Activated T-cell treated with anti-CD3 and anti-CD28 coated beads, Interleukin-2, amount 50 U/mL, for 4 hours (primary cell): Measurements from ENCODE around the gene WDR5. TPM values are rescaled to one million over a fixed set of nuclear protein-coding genes. Genes with fewer than 3 reads are reported as not detected.
A peak's percentile ranks its signal among the peaks of the same experiment; 100 is the strongest.

Experiments
- ATAC-seq, 2 donors: fragments of 200-7000 bp; cut with Tn5 transposase; one replicate each; pipeline ENCODE4 v1.10.0; 2021
- DNase-seq: peaks from one replicate; pipeline ENCODE4 v3.0.0-alpha.2; 2020
- H3K27me3 Mint-ChIP-seq: one replicate; pipeline ENCODE4 v1.8.0; 2021; ENCODE audit warnings: low read depth, mixed read lengths
- H3K36me3 Mint-ChIP-seq: one replicate; pipeline ENCODE4 v1.8.0; 2022; ENCODE audit warnings: mixed read lengths; ENCODE audit not compliant: insufficient read depth
- H3K4me1 Mint-ChIP-seq: one replicate; pipeline ENCODE4 v1.8.0; 2021; ENCODE audit warnings: low read depth, mixed read lengths
- H3K4me3 Mint-ChIP-seq: one replicate; pipeline ENCODE4 v1.8.0; 2021; ENCODE audit warnings: mild to moderate bottlenecking, moderate library complexity, mixed read lengths
- H3K9me3 Mint-ChIP-seq: one replicate; pipeline ENCODE4 v1.8.0; 2021; ENCODE audit warnings: mixed read lengths
- total RNA-seq, 3 donors: library from RNA; stranded (reverse); gene quantifications; one replicate each; pipeline ENCODE4 v1.2.1, GENCODE V29; 2021

Gene WDR5
- total RNA-seq, 3 donors from 2014 or later = 67.7 to 84.6 (median 71.1) TPM

DNA sequence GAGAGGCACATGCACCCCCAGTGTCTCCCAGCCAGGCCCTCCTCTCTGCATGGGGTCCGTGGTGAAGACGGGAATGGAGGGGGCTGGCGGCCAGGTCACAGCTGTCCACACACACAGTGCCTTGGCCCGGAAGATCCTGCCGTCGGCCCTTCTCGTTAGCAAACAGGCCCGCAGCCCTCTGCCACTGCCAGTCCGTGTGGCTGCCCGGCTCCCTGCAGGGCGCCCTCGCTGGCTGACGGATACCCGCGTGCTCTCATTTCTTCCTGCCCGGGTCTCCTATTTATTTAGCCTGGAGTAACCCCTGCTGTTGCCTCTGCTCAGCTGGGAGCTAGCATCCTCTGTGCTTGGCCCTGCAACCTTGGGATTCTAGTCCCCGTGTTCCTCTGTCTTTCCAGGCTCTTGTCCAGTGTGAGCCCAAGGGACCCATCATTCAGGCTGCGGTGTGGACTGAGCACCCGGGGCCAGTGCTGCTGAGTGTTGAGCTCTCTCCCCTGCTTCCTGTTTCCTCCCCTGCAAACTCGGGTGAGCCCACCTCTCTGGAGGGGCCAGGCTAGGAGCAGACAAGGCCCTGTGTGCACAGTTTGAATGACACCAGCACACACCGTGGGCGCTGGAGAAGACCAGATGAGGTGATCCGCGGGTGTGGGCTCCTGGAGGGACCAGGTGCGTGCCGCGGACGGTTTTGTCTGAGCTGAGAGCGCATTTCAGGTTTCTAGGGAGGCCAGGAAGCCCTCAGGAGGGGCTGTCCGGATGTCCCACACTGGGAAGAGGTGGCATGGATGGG is 43.1 kb downstream of the WDR5 start:
- Mint-ChIP-seq H3K9me3 (no peaks in the 10 kb centered on the region), H3K36me3 (no peaks in the 10 kb centered on the region), H3K4me3 (no peak overlapping the region), H3K27me3 (peaks cover 11% of the 10 kb centered on the region), H3K4me1 (peaks cover 21% of the 10 kb centered on the region)
- ATAC-seq (no peak), DNase-seq (no peak)

DNA sequence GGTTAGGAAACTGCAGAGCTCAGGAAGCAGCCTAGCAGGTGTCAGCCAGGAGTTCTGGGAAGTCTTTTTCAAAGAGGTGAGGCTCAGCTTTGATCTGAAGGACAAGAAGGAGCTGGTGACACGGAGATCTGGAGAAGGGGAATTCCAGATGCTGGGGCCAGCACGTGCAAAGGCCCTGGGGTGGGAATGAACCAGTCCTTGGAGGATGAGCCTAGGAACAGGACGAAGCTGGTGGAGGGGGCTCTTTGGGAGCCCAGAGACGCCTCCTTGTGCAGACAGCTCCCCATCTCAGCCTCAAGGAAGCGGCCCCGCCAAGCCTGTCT is 43.7 kb downstream of the WDR5 start:
- DNase-seq (no peak), ATAC-seq (no peak)
- Mint-ChIP-seq H3K4me1 (peaks cover 21% of the 10 kb centered on the region), H3K9me3 (no peaks in the 10 kb centered on the region), H3K4me3 (no peak overlapping the region), H3K27me3 (peaks cover 11% of the 10 kb centered on the region), H3K36me3 (no peaks in the 10 kb centered on the region)

DNA sequence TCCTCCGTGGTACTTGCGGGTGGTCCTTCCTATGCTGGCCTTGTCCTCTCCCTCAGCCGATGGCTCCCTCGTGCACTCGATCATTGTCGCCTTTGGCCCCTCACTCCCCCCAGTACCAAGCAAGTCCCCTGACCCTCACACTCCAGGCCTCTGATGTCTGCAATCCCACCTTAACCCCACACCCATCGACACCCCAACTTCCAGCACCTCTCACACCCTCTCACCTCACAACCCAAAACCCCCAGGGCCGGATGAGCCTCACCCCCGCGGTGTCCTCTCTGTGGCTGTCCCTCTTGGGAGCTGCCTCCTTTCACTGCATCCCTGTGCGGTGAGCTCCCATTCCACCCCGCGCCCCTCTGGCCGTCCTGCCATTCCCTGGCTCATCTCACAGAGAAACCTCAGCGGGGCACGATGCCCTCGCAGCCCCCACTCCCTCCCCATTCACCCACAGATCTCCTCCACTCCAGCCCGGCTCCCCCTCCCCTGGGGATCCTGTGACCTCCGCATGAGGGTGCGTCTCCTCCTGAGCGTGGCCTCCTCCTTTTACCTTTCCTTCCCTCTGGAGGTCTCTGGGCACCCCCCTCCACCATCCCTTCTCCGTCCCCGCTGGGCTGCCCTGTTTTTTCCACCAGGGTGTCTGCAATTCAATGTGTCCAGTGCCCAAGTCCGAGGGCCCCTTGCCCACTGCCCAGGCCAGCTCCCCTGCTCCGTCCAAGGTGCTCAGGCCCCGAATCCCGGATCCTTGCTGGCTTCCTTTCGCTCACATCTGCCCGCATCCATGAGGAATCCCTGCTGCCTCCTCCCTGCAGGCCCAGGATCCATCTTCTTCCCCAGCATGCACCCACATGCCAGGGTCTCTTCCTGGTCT is 44.3 kb downstream of the WDR5 start:
- H3K27me3 Mint-ChIP-seq = peaks cover 8% of the 10 kb centered on the region
- DNase-seq (peak; percentile 3), ATAC-seq (no peak)
- H3K4me1 Mint-ChIP-seq = peaks cover 21% of the 10 kb centered on the region
- no peaks in the 10 kb centered on the region for H3K36me3 Mint-ChIP-seq
- H3K9me3 Mint-ChIP-seq = no peaks in the 10 kb centered on the region
- no peak overlapping the region for H3K4me3 Mint-ChIP-seq

DNA sequence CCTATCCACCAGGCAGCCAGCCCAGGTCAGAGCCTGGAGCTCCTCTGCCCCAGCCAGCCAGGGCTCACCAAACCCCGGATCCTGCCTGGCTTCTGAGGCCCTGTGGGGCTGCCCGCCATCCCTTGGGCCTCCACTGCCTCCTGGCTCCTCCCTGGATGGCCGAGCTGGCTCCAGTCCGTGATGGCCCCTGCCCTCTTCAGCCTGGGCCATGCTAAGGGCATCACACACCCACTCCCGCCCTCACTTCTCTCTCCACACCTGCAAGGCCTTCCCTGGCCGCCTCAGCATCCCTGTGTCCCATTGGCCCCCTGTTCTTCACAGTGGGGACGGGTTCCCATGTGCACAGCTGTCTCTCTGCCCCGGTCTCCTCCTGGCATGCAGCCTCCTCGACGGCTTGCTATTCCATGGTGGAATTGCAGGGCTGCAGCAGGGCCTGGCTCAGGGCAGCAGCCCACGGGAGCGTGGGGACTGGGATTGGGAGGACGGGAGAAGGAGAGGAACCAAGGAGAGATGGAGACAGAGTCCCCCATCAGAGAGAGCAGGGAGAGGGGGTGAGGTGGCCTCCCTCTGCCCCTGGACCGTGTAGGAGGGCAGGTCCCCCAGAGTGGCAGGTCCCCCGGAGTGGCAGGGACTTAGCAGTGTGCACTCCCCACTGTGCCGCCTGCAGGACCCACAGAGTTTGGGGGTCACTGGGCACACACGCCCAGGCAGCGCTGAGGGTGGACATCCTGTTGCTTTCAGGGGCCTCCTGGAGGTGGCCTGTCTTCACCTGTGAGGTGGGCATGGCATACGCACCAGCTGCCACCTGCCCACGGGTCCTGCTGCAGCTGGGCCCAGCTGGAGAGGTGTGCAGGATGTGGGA is 45.1 kb downstream of the WDR5 start:
- peaks cover 8% of the 10 kb centered on the region for H3K27me3 Mint-ChIP-seq

DNA sequence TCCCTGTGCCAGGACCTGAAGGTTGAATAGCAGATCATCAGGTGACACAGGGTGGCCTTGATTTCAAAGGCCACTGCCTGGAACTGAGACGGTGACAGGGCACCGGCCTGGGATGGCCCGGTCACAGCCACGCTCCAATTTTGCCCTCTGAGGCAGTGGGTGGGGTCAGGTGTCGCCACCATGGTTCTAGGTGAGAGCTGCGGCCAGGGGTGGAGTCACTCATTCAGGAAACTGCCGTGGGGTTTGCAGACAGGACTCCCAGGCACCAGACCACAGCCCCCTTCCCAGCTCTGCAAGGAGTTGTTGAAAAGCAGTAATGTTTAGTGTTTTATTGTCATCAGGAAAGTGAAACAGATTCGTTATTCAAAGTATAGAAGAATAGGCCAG is 45.8 kb downstream of the WDR5 start:
- DNase-seq (no peak), ATAC-seq (peak; percentile 26 to 28)
- H3K36me3 Mint-ChIP-seq = no peaks in the 10 kb centered on the region
- H3K4me1 Mint-ChIP-seq = peaks cover 32% of the 10 kb centered on the region
- peak overlapping the region; percentile 13 for H3K4me3 Mint-ChIP-seq
- H3K9me3 Mint-ChIP-seq = no peaks in the 10 kb centered on the region
- H3K27me3 Mint-ChIP-seq = peaks cover 8% of the 10 kb centered on the region

More for the DNA sequence above, 45.1 kb downstream of the WDR5 start:
- Mint-ChIP-seq H3K4me3 (peak overlapping the region; percentile 36), H3K9me3 (no peaks in the 10 kb centered on the region), H3K36me3 (no peaks in the 10 kb centered on the region), H3K4me1 (peaks cover 27% of the 10 kb centered on the region)
- DNase-seq = no peak
- ATAC-seq = no peak

DNA sequence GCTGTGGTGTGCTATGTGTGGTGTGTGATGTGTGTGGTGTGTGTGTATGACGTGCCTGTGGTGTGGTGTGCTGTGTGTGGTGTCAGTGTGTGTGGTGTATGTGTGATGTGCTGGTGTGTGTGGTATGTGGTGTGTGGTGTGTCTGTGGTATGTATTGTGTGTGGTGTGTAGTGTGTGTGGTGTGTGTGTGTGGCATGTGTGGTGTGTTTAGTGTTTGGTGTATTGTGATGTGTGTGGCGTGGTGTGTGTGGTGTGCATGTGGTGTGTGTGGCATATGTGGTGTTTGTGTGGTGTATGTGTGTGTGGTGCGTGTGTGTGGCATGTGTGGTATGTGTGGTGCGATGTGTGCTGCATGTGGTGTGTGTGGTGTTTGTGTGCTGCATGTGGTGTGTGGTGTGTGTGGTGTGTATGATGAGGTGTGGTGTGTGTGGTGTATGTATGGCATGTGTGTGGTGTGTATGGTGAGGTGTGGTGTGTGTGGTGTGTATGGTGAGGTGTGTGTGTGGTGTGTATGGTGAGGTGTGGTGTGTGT is 46.7 kb downstream of the WDR5 start:
- Mint-ChIP-seq H3K9me3 (no peaks in the 10 kb centered on the region), H3K4me1 (peaks cover 32% of the 10 kb centered on the region), H3K36me3 (no peaks in the 10 kb centered on the region), H3K27me3 (peaks cover 8% of the 10 kb centered on the region), H3K4me3 (no peak overlapping the region)
- DNase-seq (no peak), ATAC-seq (no peak)

DNA sequence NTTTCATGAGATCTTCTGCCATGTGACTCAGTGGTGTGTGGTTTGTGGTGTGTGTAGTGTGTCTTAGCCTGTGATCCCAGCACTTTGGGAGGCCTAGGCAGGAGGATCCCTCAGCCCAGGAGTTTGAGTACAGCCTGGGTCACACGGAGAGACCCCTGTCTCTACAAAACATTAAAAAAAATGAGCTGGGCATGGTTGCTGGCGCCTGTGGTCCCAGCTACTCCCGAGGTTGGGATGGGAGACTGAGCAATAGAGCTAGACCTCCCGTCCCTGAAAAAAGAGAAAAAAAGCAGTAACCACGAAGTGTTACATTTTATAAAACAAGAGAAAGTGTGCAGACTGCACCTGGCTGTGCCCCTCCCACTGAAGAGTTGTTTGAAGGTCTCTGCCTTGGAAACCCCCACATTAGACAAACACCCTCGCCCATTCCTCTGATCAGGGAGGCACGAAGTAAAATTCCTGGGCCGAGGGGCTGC is 49.7 kb downstream of the WDR5 start:
- no peaks in the 10 kb centered on the region for H3K9me3 Mint-ChIP-seq
- DNase-seq (no peak), ATAC-seq (peak; percentile 51 to 67)
- H3K36me3 Mint-ChIP-seq = no peaks in the 10 kb centered on the region
- H3K4me3 Mint-ChIP-seq = no peak overlapping the region
- peaks cover 28% of the 10 kb centered on the region for H3K4me1 Mint-ChIP-seq
- H3K27me3 Mint-ChIP-seq = peaks cover under 1% of the 10 kb centered on the region

DNA sequence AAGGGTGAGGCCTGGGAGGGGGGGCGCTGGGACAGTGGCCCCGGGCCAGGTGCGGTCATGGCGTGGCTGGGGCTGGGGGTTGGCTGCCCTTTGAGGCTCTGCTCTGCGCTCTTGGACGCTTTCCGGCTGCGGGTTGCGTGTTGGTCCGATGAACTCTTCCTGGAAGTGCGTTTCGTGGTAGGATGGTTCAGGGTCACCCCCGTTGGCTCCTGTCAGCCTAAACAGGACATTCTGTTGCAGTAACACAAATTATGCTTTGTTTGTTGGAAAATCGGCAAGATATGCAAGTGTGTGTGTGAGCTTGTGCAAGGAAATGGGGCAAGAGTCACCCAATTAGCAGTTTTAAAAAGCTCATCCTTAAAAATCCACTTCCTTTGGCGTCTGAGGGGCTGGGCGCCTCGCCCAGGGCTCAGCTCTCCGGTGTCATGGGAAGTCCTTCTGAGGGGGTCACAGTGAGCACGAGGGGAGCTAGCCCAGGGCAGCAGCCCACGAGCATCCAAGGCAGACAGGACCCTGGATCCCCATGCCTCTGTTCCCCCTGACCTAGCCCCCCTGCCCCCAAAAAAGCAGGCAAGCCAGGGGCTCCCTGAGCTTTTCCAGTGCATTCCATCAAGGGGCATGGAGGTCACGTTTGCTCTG is 50.7 kb downstream of the WDR5 start:
- H3K36me3 Mint-ChIP-seq = no peaks in the 10 kb centered on the region
- no peak overlapping the region for H3K4me3 Mint-ChIP-seq
- ATAC-seq = no peak
- H3K4me1 Mint-ChIP-seq = peaks cover 23% of the 10 kb centered on the region
- DNase-seq = no peak
- no peaks in the 10 kb centered on the region for H3K27me3 Mint-ChIP-seq
- H3K9me3 Mint-ChIP-seq = no peaks in the 10 kb centered on the region

DNA sequence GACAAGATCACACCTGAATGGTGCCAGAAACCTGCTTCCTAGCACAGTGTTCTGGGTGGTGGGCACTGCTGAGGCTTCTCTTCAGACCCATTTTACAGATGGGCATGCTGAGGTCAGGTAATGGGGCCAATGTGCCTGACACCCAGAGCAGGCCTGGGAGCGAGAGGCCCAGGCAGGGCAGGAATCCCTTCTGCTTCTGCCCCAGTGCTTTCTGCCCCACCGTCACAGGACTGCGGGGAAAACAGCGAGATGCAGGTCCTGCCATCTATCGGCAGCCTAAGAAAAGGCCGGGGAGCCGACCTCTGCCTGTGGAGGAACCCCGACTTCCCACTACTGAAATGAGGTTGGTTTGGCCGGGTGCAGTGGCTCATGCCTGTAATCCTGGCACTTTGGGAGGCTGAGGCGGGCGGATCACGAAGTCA is 51.2 kb downstream of the WDR5 start:
- DNase-seq (no peak), ATAC-seq (no peak)
- H3K4me3 Mint-ChIP-seq = no peak overlapping the region
- no peaks in the 10 kb centered on the region for H3K27me3 Mint-ChIP-seq
- H3K36me3 Mint-ChIP-seq = no peaks in the 10 kb centered on the region
- peaks cover 18% of the 10 kb centered on the region for H3K4me1 Mint-ChIP-seq
- no peaks in the 10 kb centered on the region for H3K9me3 Mint-ChIP-seq

DNA sequence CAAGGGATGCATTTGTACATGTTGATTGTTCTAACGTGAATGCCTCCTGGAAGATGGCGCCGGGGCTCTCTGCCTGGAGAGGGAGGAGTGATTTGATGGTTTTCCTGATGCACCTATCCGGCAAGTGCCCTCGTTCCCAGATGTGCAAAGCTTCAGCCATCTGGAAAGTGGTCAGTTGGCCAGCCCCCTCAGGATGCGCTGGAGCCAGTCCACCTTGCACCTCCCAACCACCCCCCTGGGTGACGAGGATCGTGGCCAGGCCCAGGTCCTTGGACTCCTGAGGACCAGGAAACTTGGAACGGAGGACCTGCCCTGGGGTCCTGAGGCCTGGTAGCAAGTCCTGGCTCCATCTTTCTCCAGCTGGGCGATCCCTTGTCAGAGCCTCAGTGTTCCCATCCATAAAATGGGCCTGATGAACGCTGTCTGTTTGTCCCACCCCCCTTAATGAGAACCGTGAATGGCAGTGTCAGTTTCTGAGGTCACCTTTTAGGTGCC is 52.1 kb downstream of the WDR5 start:
- no peak for DNase-seq
- H3K4me3 Mint-ChIP-seq = no peak overlapping the region

DNA sequence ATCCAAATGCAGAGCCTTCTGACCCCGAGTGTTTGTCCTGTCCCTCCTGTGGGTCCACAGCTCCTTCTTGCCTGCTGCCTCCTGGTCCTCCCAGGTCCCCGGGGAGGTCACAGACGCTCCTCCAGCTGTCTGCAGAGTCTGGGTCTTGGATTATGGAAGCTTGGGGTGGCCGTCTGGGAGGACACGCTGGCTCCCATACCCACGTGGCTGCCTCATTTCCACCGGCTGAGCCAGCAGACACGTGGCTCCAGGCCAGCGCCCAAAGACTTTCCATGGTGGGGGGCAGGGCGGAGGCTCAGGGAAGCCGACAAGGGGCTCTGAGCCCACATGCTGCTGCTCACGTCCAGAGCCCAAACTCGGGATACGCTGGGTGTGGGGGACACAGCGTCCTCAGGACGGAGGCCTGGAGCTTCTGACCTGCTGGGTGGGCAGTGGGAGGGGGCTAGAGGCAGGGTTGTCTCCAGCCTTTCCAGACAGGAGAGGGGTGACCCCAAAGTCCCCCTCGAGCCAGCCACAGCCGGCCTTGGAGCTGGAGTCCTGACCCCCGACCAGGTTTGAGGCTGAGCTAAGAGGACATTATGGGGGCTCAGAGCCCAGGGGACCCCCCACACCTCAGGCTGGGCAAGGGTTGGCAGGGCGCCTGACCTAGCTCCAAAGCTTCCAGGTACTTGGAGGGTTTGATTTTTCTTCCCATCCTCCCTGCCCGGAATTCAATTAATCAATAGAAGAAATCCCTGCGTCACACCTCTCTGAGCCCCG is 52.7 kb downstream of the WDR5 start:
- H3K4me1 Mint-ChIP-seq = peaks cover 11% of the 10 kb centered on the region
- ATAC-seq = no peak

More for the DNA sequence above, 52.1 kb downstream of the WDR5 start:
- no peaks in the 10 kb centered on the region for H3K36me3 Mint-ChIP-seq
- no peaks in the 10 kb centered on the region for H3K27me3 Mint-ChIP-seq
- peaks cover 11% of the 10 kb centered on the region for H3K4me1 Mint-ChIP-seq
- ATAC-seq = no peak
- no peaks in the 10 kb centered on the region for H3K9me3 Mint-ChIP-seq

DNA sequence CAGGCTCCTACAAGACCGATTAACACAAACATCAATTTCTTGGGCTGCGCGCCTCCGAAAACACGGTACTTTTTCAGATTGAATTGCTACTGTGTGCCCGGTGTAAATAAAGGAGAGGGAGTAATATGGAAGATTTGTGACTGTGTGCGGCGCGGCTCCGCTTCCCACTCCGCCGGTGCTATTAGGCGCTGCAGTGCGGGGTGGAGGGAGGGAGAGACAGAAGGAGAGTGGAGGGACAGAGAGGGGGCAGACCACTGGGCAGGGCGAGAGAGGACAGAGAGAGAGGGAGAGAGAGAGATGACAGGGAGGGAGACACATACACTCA is 53.2 kb downstream of the WDR5 start:
- Mint-ChIP-seq H3K4me3 (no peak overlapping the region), H3K36me3 (no peaks in the 10 kb centered on the region), H3K27me3 (no peaks in the 10 kb centered on the region), H3K9me3 (no peaks in the 10 kb centered on the region), H3K4me1 (peaks cover 11% of the 10 kb centered on the region)
- ATAC-seq (no peak), DNase-seq (no peak)

More for the DNA sequence above, 52.7 kb downstream of the WDR5 start:
- H3K36me3 Mint-ChIP-seq = no peaks in the 10 kb centered on the region
- no peak overlapping the region for H3K4me3 Mint-ChIP-seq
- DNase-seq = no peak
- no peaks in the 10 kb centered on the region for H3K27me3 Mint-ChIP-seq
- no peaks in the 10 kb centered on the region for H3K9me3 Mint-ChIP-seq
